GM21447 (cell line): Measurements from ENCODE around the gene CTCFL.

Experiments used
- ATAC-seq: cut with Tn5 transposase; IDR thresholded peaks from one replicate; pipeline ENCODE4 v1.9.1; 2021; ENCODE audit not compliant: unreplicated experiment

The CTCFL gene

DNA sequence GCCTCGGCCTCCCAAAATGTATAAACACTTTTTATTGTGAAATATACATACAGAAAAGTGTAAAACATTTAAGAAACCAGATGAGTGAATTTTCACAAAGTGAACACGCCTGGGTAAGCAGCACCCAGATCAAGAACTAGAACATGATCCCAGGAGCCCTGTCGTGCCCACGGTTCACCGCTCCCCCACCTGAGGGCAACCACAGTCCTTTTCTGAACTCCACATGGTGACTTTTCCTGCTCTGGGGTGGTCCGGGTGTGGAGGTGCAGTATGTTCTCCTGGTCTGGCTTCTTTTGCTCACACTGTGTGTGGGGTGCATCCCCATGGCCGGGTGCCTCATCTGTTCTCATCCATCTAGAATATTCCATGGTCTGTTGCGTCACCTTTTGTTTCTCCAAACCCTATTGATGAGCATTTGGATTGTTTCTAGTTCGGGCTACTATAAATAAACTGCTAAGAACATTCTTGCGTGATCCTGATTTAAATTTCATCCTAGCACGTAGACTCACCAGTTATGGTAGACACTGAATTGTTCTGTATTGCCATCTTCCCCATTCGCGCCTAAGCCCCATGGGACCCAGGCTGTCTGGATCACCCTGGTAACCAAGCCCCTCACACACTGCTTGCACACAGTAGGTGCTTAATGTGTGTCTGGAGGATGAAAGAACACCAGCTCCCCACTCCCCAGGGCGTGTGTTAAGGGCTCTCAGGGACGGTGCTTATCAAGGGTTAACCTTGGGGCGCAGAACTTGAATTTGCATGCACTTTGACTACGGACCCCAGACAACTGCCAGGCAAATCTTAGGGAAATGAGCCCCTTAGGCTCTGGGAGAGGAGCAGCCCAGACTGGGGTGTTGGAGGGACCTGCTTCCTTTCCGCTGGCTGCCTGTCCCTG lies 56.2 kb downstream of the CTCFL start:
- no peak for ATAC-seq

DNA sequence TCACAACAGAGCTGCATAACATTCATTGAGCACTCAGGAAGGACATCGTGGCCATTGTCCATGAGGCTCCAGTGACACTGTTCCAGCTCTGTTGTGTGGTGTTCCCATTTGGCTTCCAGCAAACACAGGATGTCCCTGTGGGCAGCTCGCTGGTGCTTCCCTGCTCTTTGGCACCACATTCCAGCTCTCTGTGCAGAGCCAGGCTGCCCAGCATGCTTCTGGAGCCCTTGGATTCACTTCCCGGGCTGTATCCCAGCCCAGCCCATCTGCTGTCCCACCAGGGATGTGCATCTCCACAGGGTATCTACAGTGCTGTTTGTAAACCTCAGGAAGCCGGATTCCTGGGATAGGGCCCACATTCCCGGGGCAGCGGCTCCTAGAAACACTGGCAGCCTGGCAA lies 57.2 kb downstream of the CTCFL start:
- ATAC-seq: no peak

DNA sequence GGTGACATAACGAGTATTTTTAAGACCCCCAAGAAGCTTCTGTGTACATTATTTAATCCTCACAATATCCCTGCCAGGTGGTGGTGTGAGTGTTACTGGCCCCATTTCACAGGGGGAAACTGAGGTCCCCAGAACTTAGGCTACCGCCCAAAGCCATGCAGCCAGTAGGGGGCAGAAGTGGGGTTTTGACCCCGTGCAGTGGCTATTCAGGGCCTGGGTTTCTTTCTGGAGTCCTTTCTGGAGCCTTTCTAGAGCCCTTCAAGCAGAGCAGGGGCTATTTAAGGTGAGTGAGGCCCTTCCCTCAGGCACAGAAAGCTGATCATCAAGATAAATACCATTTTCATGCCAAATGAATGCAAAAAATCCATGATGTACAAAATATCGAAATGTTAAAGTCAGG lies 59.0 kb downstream of the CTCFL start:
- ATAC-seq: no peak

DNA sequence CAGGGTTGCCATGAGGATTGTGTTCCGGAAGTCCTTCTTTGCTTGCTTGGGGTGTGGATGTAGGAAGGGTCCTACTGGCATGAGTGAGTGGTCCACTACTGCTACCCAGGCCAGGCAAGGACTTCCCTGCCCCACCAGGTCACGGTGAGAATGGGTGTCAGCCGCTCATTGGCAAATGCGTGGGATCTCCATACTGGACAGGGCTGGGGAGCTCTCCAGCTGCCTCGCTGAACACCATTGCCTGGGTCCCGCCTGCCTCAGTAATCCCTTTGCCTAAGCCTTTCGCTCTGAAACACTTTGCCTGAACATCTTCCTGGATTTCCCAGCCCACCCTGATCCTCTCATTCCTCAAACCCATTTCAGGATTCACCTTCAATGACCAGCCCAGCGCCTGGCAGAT lies 59.5 kb downstream of the CTCFL start:
- no peak for ATAC-seq

DNA sequence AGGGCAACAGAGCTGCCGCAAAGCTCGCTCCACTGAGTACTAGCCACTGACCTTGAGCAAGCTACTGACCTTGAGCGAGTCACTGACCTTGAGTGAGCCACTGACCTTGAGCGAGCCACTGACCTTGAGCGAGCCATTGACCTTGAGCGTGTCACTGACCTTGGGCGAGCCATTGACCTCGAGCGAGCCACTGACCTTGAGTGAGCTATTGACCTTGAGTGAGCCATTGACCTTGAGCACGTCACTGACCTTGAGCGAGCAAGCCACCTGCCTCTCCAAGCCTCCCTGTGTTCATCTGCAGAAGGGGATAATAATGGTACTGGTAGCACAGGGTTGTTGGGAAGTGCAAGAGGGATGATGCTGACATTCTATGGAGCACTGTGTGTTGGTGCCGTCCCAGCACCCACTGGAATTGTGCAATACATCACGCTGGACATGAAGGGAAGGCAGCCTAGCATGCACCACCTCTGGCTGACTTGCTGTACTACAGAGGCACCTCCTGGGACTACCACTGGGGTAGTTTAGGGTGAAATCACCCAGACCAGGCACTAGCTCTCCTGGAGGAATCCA lies 60.2 kb downstream of the CTCFL start:
- ATAC-seq: no peak

DNA sequence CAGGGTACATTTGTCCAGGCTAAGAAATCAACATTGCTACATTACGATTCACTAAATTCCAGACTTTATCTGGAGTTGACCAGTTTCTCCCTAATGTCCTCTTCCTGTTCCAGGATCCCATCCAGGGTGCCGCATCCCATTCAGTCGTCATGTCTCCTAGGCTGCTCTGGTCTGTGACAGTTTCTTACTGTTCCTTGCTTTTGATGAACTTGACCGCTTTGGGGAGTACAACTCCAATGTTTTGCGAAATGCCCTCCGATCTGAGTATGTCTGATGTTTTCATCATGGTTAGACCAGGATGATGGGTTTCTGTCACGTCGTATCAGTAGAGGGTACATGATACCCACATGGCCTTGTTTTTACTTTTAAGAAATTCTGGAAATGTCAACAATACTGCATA lies 62.2 kb downstream of the CTCFL start:
- no peak for ATAC-seq

DNA sequence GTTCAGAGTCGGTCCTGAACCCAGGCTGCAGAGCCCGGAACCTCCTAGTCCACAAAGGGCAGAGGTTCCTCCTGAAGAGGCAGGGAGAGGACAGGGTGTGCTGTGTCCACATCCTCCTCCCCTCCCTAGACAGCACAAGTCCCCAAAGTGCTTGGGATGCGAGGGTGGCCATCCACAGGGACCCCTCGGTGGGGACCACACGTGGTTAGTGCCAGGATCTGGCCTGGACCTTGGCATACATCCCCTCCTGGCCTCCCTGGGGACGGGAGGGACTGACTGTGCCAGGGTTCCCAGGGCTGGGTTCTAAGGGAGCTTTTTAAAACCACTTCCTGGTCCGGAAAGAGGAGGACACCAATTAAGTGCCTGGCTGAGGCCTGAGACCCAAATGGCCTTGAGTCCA lies 63.2 kb downstream of the CTCFL start:
- no peak for ATAC-seq

DNA sequence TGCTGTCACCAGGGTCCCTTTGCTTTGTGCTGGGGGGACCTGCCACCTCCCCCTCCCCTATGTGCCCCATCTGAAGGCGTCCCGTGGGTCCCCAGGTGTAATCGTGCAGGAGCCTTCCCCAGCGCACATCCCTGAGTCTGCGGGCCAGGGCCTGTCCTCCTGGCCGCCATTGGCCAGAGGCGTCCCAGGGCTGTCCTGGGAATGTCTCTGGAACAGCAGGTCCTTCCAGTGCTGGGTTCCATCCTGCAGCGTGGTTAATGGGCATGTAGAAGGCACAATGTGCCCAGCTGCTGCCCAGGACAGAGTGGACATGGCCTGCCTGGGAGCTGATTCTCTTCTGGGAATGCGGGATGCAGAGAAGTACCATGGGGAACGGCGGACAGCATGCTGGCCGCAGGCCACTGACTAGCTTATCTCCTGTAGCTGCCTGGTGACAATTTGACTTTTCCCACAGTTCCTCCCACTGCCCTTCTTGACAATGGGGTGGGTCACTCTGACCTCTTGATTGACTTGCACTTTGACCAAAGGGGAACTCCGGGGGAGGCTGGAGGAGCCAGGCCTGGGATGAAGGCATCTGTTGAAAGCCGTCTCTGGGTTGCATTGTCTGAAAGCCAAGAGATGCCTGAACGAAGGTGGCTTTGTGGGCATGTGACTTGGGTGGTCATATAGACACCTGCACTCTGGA lies 64.0 kb downstream of the CTCFL start:
- ATAC-seq: no peak

DNA sequence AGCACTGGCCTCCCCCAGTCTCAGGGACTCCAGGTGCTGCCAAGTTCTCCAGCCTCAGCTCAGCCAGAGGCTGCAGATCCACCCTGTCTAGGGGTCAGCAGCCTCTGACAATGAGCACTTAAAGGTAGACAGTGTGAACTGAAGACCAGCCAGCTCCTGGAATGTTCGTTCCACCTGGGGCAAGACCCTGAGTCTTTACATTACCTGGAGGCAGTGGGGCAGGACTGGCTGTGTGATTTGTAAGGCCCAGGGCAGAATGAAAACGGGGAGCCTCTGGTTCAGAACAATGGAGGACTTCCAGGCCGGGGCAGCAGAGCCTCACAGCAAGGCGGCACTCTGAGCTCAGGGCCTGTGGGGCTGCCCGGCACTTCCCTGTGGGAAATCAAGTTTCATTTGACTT lies 65.0 kb downstream of the CTCFL start:
- ATAC-seq: no peak

DNA sequence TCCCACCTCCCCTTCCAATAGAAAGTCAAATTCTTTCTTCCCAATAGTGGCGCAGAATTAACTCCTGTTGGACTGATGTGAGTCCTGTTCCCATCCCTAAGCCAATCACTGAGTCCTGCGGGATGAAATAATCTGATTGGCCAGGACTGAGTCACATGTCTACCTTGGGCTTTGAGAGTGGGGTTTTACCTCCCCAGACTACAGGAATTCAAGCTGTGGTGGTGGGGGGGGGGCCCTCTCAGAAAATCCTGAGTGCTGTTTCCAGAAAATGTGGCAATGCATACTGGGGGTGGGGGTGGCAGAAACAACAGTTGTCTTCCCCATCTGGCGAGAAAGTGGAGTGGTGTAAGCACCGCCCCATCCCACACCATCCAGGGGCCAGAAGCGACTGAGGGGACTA lies 65.7 kb downstream of the CTCFL start:
- no peak for ATAC-seq

DNA sequence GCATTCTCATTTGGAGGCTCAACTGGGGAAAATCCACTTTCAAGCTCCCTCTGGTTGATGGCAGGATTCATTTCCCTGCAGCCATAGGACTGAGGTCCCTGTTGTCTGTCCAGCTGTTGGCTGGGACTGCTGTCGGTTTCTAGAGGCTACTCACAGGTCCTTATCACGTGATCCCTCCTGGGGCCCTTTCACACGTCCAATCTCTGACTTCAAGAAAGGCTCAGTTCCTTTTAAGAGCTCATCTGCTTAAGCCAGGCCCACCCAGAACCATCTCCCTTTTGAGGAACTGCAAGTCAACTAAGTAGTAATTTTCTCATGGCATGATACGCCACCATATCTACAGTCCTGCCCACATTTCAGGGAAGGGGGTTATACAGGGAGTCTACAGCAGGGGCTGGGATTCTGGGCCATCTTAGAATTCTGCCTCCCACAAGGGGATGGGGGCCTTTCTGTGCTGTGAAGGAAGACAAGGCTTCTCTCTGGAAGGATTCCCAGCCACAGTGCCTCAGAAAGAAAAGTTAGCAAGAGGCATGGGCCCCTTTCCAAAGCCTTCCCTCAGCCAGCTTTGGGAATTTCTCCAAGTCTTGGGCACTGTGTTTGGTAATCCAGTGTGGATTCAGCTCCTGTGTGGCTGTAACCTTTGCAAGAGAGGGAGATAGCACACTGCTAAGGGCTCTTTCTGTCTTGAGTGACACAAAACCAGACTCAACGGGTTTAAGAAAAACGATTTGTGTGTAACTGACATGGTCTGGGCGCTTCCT lies 66.4 kb downstream of the CTCFL start:
- no peak for ATAC-seq

DNA sequence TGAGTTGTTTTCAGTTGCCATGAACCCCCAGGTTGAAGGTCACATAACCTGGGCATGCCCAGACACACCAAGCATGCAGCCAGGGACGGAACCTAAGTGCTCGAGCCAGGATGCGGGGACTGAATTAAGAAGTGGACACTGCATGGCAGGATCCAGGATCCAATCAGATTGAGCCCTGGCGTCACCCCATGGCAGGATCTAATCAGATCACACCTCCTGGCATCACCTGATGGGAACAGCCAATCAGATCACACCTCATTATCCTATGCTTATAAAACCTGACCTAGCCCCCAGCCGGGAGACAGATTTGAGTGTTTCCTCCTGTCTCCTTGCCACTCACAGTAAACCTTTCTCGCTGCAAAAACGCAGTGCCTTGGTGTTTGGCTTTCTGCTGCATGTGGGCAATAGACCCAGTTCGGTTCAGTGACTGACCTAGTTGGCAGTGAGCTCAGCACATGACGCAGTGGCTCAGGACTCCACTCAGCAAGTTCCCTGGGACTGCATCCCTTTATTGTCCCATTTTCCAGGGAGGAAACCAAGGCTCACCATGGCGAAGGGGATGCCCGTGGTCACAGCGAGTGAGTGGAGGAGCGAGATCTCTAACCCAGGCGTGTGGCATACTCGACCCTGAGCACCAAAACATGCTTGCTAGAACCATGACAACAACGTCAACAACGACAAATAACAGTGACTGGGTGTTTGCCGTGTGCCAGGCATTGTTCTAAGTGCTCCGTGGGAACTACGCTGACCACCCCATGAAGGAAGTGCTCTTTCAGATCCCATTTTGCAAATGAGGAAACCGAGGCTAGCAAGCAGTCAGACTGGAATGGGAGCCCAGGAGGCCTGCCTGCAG lies 67.5 kb downstream of the CTCFL start:
- no peak for ATAC-seq

DNA sequence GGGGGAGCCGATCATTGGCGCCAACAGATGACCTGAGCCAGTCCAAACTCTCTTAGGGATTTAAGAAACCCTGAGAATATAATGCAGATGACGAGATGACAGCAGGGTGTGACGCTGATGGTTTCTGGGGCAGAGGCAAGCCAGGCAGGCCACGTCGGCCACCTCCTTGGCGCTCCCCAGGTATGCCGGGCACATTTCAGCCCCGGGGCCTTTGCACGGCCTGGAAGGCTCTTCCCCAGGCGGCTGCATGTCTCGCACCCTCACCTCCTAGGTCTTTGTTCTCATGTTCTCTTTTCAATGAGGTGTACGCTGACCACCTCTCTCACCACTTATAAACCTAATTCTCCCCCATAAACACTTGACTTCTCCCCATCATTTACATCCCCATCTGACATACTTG lies 68.8 kb downstream of the CTCFL start:
- ATAC-seq: no peak

DNA sequence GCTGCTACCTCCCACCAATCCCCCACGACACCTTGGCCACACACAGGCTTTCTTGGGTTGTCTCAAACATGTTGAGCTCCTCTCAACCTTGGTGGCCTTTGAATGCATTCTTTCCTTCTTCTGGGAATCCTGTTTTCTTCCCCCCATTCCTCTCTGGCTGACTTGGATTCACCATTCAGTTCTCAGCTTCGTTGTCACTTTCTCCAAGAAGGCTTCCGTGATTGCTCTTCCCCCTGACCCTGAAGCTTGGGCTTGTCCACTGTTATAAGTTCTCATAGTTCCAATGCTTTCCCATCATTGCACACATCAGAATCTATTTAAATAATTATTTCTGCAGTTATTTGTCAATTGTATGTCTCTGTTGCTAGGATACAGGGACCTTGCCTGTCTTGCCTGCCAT lies 69.6 kb downstream of the CTCFL start:
- no peak for ATAC-seq

DNA sequence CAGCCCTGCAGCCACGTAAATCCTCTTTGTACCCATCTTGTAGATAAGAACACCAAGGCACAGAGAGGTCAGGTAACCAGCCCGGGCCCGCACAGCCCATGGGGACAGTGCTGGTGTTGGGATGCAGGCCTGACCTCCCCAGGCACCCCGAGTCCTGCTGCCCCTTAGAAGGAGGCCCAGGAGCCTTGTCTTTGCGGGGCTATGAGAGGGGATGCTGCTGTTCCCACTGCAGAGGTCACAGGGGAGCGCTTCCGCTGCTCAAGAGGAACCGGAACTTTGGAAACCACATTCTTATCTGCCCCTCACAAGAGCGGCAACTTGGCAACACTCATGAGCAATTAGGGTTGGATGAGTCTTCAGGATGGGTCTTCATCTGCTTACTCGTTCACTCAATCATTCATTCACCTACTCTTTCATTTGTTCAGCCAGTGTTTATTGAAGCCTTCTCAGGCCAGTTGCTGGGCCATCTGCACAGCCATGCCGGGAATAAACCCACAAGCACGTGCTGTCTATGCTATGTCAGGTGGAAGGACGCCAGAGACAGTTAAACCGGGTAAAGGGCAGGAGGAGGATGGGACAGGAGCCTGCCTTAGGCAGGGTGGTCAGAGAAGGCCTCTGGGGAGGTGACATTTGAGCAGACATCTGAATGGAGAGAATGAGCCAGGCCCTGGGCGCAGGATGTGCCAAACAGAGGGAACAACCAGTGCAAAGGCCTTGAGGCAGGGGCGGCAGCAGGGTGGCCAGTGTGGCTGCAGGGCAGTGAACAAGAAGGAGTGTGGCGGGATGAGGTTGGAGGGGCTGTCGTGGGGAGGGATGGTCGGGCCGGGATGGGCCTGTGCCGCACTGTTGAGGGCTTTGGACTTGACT lies 72.9 kb downstream of the CTCFL start:
- no peak for ATAC-seq

DNA sequence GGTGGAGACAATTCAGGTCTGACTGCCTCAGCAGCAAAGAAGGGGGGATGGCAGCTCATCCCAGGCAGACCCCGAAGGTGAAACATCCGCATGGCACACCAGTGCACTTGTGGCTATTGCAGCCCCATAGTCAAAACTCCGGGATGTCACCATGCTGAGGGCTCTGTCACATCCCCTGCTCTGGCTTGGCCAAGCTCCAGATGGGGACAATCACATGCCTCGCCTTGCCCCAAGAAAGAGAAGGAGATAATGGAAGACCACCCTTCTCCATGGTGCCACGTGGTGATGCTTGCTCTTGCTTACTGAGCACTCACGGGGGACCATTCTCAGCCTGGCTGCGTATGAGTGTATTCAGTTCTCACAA lies 73.5 kb downstream of the CTCFL start:
- no peak for ATAC-seq

DNA sequence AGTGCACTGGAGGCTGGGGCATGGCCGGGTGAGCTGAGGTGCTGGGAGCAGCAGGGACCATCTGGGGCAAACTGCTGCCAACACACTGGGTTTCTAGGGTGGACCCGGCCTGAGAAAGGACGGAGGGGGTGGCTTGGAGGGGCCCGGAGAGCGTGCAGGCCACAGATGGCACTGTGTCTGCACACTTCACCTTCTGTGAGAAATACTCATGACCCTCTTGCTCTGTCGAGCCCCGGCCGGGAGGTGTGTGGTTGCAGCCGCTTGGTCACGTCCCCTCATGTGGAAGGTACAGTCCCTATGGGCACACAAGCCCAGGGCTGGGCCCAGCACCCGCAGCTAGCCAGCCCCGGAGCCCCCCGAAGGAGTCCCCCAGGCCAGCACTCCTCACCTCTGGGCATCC lies 74.0 kb downstream of the CTCFL start:
- ATAC-seq: peak; percentile 36

DNA sequence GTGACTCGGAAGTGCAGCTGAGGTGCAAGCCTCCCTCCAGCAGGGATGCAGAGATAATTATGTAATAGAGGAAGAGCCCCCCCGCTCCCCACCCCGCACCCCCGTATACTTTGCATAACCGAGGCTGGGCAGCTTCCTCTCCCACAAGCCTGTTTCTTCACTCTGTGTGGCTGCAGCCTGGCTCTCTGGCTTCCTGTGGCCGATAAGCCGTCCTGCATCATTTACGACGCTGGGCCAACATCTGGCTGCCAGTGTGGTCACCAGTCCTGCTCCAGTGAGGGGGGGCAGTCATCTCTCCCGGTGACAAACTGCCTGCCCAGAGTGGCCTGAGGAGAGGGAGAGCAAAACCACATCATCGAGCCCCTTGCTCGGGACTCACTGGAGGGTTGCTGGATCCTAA lies 74.5 kb downstream of the CTCFL start:
- ATAC-seq: peak; percentile 86
